GM12873 (cell line): ENCODE measurements around the gene DBN1.

ENCODE experiments used
- TF ChIP-seq, protein P1 (sequence below): IDR thresholded peaks from 2 replicates; pipeline ENCODE4 v1.5.1; 2012; ENCODE audit warnings: low read depth, mild to moderate bottlenecking, moderate library complexity, low read length, control low read depth; ENCODE audit not compliant: insufficient read depth; ENCODE audit errors: missing control alignments

Gene DBN1

DNA sequence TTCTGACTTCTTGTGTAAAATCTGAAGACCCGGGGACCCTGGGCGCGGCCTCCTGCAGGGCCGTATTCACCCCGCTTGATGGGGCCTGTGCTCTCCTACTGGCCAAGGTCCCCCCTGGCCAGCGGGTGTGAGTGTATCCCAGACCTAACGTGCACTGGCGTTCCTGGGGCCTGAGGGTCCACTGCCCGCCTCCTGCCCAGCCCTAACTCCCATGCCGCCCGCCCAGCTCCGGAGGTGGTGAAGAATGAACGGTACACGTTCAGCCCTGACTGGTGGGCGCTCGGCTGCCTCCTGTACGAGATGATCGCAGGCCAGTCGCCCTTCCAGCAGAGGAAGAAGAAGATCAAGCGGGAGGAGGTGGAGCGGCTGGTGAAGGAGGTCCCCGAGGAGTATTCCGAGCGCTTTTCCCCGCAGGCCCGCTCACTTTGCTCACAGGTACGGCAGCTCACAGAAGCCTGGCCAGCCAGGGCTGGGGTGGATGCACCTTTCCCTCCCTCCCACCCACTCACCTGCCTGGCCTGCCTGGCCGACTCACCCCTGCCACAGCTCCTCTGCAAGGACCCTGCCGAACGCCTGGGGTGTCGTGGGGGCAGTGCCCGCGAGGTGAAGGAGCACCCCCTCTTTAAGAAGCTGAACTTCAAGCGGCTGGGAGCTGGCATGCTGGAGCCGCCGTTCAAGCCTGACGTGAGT, 37.4 kb downstream of the DBN1 start:
- TF ChIP-seq, protein P1, sequence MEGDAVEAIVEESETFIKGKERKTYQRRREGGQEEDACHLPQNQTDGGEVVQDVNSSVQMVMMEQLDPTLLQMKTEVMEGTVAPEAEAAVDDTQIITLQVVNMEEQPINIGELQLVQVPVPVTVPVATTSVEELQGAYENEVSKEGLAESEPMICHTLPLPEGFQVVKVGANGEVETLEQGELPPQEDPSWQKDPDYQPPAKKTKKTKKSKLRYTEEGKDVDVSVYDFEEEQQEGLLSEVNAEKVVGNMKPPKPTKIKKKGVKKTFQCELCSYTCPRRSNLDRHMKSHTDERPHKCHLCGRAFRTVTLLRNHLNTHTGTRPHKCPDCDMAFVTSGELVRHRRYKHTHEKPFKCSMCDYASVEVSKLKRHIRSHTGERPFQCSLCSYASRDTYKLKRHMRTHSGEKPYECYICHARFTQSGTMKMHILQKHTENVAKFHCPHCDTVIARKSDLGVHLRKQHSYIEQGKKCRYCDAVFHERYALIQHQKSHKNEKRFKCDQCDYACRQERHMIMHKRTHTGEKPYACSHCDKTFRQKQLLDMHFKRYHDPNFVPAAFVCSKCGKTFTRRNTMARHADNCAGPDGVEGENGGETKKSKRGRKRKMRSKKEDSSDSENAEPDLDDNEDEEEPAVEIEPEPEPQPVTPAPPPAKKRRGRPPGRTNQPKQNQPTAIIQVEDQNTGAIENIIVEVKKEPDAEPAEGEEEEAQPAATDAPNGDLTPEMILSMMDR: no peak

GRCh38 chr5:177434942-177435738, 38.3 kb downstream of the DBN1 start:
- TF ChIP-seq, protein P1: no peak

DNA sequence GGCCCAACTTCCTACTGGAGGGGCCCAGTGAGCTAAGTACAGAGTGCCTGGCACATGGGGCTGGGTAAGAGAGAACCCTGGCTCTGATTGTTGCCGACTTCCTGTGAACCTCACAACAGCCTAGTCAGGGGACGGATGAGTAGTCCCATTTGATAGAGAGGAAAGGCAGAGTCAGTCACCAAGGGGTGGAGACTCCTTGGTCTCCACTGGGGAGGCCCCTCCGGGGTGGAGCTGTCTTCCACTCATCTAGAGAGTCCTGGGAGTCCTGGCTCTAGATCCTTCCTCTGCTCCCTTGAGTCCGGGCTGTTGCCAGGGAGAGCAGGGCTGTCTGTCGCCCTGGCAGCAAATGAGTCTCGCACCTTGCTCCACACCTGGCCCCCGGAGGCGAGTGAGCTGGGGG, 39.0 kb downstream of the DBN1 start:
- TF ChIP-seq, protein P1: no peak

DNA sequence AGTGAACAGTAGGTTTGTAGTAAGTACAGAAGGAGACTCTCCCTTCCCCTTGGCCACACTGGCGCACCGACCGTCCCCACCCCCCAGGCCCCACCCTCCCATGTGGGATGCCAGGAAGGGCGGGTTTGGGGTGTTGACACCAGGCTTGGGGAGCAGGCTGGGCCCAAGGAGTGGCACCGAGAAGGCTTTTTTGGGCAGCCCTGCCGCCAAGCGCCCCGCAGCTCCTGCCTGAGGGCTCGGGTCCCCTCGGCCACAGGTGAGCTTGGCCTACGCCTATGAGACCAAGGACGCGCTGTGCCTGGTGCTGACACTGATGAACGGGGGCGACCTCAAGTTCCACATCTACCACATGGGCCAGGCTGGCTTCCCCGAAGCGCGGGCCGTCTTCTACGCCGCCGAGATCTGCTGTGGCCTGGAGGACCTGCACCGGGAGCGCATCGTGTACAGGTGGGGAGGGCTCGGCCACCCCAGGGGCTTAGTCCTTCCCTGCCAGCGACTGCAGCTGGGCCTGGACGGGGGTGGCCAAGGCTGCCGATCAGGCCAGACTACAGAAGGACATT, 39.7 kb downstream of the DBN1 start:
- TF ChIP-seq, protein P1: no peak

DNA sequence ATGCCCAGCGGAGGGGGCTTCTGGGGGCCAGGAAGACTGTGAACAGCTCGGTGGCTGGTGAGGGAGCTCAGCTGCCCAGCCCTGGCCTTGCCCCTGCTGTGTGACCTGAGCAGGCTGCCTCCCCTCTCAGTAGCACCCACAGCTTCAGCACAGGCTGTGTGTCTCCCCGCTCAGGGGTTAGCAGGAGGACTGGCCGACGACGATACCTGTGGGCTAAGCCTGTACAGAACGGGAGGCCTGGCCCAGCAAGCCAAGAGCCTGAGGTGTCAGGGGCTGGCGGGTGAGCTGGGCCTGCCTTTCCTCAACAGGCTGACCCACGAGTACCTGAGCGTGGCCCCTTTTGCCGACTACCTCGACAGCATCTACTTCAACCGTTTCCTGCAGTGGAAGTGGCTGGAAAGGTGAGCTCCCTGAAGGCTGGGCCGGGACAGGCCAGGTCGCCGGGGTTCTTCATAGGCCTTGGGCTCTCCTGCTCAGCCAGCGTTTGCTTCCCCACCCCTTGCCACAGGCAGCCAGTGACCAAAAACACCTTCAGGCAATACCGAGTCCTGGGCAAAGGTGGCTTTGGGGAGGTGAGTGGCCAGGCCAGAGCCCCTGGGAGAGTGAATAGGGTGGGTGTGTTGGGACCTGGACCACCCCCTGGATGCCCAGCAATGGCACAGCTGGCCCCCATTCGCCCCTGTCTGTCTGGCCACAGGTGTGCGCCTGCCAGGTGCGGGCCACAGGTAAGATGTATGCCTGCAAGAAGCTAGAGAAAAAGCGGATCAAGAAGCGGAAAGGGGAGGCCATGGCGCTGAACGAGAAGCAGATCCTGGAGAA, 40.4 kb downstream of the DBN1 start:
- TF ChIP-seq, protein P1: no peak

GRCh38 chr5:177432143-177432838, 41.1 kb downstream of the DBN1 start:
- TF ChIP-seq, protein P1: no peak
